SK-N-SH treated with all-trans-retinoic acid at 6 μM for 48 hours (cell line): ENCODE results near the gene TRIM10.

Experiments
- ARNTL ChIP-seq: fragments of 450-650 bp; formaldehyde crosslinking; IDR thresholded peaks from 2 replicates; pipeline ENCODE4 v1.5.0; 2020; ENCODE audit warnings: low read depth, mild to moderate bottlenecking, moderate library complexity, borderline replicate concordance
- ZFP3 ChIP-seq: fragments of 250-450 bp; sonication (Bioruptor Pico); IDR thresholded peaks from 2 replicates; pipeline ENCODE4 v1.5.0; 2020; ENCODE audit warnings: mild to moderate bottlenecking, moderate library complexity

GRCh38 chr6:30167101-30167500 is 6.1 kb upstream of the TRIM10 start:
- TF ChIP-seq ZFP3 (CRISPR knock-in tag) (no peak), ARNTL (no peak)
